Fibroblast of gingiva (primary cell): ENCODE results near the gene CCDC192.
"Not testable (repeated sequence)": the region's sequence is repeated elsewhere in the genome, so short reads cannot be mapped to it uniquely, and the experiment has no call there.

Experiments
- DNase-seq: peaks from one replicate; pipeline ENCODE4 v3.0.0-alpha.2; 2011; ENCODE audit warnings: low read depth

The CCDC192 gene

DNA sequence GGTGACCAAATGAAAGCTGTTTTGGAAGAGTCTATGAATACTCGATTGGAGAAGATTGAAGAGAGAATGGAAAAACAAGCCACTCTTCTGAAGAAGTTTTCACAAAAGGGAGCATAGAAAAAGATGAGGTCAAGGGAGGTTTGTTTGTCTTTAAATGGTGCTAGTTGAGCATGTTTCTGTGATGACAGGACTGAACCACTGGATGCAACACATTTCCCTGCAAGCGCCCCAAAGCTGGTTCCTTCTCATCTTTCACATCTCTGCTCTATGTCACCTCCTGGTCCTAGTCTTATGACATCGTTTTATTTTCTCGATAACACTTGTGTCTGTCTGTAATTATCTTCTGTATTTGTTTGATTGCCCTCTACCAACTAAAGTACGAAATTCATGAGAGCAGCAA, 3.8 kb upstream of the CCDC192 start:
- no peak for DNase-seq

DNA sequence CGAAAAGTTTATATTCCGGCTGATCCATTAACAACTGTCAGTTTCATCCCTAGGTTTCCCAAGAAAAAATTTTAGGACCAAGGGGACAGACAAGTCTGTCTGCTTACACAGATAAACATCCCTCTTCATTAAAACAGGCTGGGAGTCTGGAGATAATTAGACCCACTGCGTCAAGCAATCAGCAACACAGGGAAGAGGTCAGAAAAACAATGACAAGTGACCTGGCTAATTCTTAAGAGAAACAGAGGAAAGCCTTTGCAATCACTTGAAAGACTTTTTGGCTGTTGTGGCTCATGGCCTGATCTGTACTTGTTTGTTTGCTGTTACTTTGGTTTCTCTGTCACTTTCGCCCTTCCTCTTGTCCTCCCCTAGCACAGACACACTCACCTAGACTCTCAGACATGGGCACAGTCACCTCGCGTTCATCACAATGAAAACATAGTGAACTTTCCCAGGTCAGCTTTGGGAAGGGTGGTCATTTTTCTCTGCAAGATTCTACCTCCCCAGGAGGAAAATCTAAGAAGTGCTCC, 2.9 kb upstream of the CCDC192 start:
- DNase-seq, result peak; percentile 57

DNA sequence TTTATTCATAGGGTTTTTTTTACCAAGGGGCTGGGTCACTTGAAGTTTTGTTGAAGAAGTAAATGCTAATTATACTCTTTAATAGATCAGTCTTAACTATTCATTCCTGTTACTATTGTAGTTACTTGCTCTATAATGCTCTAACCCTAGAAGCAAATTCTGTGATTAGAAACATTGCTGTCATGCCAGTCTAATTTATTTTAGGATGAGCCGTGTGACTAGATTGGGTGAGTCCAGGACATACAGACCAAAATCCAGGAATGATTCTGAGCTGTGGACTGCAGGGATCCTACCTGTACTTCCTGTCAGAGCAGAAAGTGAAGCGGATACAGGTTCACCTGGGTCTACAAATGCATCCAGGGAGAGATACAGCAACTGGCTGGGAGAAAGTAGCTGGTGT, 757 bp upstream of the CCDC192 start:
- DNase-seq, result no peak

DNA sequence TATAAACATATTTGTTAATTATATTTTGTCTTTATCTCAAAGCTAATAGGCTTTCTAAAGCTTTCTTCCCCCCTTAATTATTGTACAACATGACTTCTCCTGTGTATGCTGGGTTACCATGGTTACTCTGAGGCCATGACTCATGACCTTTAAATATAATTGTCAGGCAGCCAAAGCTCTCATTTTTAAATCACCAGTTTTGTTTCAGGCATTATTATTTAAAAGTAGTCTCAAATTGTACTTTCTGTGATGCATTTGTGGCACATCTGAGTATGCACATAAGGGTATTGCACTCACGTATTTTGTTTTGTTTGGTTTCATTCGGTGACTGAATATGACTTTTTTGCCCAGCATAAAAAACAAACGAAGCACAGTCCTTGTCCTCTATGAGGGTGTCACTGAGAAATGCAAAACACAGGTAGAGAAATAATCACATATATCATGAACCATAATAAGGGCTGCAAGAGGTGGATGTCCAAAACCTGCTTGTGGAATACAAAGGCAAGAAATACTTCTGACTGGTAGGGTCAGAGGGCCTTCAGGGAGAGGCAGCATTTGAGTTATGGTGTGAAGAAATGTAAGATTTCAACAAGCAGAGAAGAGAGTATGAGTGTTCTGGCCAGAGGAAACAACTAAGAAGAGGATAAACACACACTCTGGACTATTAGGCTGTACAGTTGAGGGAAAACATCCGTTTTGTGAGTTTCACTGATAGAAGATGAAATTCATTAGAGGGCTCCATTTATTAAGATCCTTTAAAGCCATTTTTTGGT, 2.1 kb downstream of the CCDC192 start:
- peak; percentile 86 for DNase-seq

DNA sequence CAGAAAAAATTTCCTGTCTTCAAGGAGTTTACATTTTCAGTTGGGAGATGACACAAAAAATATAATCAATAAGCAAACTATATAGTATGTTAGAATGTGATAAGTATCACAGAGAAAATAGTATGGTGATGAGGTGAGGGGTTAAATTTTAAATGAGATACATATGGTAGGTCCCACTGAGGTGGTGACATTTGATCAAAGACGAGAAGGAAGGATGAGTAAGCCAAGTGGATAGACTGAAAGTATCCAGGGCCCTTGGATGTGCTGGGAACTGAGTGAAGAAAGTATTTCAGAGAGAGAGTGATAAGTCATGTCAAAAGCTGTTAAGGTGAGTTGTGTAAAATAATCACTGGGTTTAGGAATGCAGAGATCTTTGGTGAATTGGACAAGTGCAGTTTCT, 3.5 kb downstream of the CCDC192 start:
- no peak for DNase-seq

DNA sequence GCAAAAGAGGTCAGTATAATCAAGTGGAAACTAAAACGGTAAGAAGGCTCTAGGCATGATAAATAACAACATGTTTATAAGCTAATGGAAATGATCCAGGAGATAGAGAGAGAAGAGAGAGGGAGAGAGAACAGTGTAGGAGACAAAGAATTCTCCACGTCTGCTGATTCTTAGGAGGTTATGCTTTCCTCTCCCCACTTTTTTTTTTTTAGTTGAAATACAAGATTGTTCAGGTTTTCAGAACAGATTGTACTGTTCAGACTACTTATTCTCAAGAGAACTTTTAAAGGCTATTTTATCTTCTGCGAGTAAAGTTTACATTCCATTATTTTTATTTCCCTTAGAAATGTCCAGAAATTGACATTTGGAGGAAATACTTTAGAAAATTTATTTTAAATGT, 4.0 kb downstream of the CCDC192 start:
- no peak for DNase-seq

DNA sequence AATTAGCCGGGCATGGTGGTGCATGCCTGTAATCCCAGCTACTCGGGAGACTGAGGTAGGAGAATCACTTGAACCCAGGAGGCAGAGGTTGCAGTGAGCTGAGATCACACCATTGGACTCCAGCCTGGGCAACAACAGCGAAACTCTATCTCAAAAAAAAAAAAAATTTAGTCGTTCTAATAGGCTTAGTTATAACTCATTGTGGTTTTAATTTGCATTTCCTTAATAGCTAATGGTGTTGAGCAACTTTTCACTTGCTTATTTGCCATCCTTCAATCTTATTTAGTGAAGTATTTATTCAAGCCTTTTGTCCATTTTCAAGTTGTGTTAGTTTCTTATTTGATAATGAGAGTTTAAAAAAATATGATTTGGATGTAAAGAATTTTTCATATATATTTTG, 9.9 kb downstream of the CCDC192 start:
- DNase-seq, result not testable (repeated sequence)

DNA sequence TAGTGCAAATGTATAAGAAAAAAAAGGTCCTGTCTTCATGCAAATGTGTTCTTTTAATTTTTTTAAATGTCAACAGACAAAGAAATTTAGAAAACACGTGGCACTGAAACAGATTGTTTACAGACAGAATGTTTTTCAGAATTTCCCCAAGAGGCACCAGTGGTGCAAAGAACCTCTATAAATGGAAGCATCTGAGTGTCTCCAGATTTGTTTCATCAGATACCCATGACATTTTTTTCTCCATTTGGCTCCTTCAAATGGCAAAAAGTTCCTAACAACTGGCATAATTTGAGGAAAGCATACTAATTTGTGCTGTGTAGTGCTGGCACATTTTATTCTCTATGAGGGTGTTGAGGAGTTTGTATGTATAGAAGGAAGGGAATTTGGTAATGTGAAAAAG, 15.0 kb downstream of the CCDC192 start:
- DNase-seq, result peak; percentile 34

DNA sequence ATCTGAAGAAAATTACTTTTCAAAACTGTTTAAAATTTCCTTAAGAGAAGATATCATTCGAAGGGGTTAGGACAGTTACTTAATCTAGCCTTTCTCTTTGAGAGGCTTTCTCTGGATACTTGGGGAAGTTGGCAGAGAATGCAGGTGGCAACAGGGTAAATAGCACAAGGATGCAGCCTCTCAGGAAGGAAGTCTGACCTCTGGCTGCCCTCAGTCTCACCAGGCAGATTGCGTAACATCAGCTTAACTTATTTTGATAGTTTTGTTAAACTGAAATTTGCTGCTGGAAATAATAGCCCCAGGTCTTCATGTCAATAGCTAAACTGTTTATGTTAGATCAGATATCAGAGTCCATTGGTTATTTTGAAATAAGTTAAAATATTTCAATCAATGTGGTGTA, 20.4 kb downstream of the CCDC192 start:
- peak; percentile 26 for DNase-seq

DNA sequence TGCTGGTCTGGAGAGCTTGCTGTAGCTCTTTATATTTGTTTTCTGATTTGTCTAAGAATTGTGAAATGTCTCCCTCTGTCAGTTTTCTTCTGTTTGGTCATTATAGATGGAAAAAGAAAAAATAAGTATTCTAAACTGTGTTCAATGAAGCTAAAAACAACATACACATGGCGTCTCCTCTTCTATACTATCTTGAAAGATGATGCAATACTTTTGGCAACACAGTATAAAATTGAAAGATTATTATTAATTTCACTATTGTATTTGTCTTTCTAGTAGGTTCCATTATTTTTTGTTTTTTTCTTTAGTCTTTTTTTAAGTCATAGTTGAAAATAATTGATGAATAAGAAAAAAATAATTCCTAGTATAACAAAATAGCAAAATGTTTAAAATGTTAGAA, 22.5 kb downstream of the CCDC192 start:
- DNase-seq, result no peak

DNA sequence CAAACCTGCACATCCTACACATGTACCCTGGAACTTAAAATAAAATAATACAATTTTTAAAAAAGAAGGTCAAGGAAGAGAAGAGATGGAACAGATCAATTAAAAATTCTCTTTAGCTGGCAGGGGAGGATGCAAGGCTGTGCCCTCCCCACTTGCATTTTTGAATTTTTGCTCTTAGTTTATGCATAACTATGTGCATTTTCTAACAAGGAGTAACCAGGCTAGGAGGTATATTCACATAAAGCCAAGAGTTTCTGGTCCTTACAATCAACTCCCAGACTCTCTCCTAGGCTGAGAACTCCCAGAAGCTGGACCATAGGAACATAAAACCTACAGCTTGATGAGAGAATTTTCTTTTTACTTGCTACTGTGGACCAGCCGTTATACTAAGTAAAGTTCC, 29.8 kb downstream of the CCDC192 start:
- no peak for DNase-seq

DNA sequence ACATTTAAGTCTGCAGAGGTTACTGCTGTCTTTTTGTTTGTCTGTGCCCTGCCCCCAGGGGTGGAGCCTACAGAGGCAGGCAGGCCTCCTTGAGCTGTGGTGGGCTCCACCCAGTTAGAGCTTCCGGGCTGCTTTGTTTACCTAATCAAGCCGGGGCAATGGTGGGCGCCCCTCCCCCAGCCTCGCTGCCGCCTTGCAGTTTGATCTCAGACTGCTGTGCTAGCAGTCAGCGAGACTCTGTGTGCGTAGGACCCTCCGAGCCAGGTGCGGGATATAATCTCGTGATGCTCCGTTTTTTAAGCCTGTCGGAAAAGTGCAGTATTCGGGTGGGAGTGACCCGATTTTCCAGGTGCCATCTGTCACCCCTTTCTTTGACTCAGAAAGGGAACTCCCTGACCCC, 36.2 kb downstream of the CCDC192 start:
- DNase-seq, result not testable (repeated sequence)

DNA sequence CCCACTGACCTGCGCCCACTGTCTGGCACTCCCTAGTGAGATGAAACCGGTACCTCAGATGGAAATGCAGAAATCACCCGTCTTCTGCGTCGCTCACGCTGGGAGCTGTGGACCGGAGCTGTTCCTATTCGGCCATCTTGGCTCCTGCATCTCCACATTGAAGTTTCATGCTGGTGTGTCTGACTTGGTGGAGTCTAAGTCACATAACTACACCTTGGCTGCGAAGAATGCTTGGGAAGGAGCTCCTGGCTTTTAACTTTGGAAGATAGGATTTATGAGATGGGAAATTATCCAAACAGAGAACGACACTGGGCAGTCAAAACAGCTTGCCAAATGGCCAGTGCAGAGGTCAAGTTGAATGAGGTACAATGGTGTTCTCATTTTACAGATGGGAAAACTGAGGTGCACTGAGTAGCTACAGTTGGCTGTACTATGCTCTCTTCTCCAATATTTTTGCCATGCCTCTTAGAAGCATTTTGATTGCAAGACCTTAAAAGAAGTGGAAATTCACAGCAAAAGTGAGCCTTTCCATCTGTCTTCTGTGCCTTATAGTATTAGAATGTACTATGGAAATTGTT, 36.7 kb downstream of the CCDC192 start:
- DNase-seq, result no peak

DNA sequence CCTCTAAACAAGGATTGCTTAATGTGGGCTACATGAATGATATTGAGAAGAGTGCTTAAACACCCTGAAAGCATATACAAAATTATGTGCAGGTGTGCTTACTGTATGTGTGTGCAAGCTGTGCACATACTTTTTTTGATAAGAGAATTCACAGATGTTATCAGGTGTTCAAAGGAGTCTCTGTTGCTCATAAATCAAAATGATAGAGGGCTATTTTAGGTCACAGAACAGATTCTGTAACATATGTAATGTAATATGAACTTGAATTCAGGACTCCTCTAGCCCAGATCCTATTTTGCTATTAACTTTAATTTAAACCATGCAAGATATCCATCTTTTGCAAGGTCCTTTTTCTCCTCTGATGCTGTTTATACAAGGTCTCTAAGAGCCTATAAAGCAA, 38.2 kb downstream of the CCDC192 start:
- DNase-seq, result no peak

DNA sequence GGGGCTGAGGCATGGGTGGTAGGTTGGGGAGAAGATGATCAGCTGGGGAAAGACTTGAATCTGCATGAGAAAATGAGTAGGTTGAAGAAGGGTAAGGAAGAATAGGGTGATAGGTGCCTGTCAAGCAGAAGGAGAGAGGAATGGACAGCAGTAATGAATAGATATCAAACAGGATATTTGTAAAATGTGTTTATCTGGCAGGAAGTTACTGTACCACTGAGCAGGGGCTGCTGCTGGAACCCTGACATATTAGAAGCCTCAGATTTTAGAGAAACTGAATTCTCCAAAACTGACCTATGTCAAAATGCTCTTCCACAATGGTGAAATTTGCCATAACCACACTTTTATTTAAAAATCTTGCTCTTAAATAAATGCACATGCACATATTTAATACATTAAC, 41.0 kb downstream of the CCDC192 start:
- no peak for DNase-seq

DNA sequence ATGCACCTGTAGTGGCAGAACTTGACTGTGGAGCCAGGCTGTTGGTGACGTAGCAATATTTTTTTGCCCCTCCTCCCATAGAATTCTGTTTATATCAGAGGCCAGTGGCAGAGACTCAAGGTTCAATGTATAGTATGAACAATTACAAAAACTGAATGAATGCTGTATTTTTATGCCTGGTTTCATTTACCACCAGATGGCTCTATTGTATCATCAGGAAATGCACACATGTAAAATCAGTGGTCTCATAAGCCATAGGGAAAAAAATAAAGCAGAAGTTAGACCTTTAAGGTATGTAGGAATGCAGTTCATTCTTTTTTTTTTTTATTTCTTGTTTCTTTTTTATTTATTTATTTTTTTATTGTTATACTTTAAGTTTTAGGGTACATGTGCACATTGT, 43.6 kb downstream of the CCDC192 start:
- DNase-seq, result no peak

DNA sequence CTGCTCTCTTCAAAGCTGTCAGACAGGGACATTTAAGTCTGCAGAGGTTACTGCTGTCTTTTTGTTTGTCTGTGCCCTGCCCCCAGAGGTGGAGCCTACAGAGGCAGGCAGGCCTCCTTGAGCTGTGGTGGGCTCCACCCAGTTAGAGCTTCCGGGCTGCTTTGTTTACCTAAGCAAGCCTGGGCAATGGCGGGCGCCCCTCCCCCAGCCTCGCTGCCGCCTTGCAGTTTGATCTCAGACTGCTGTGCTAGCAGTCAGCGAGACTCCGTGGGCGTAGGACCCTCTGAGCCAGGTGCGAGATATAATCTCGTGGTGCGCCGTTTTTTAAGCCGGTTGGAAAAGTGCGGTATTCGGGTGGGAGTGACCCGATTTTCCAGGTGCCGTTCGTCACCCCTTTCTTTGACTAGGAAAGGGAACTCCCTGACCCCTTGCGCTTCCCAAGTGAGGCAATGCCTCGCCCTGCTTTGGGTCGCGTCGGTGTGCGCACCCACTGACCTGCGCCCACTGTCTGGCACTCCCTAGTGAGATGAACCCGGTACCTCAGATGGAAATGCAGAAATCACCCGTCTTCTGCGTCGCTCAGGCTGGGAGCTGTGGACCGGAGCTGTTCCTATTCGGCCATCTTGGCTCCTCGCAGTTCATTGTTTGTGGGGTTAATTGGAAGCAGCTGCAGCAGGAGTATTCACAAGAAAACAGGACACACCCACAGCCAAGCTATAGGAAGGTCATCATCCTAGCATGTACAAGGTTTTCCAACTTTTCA, 49.5 kb downstream of the CCDC192 start:
- DNase-seq, result not testable (repeated sequence)

DNA sequence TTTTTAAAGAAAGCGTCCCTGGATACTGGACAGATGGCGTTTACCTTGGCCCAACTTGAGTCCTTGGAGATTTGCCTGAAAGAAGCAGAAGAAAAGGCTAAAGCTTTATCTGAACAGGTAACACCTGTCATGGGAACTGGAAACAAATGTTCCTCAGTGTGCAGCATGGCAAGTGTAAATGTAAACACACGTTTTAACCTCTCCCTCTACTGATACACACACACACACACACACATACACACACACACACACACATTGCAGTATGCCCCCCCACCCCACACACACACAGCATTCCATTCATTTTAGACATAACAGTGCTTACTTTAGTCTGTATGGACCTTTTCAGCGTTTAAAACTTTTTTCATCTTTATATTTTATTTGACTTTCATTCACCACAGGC, 51.1 kb downstream of the CCDC192 start:
- DNase-seq, result no peak

DNA sequence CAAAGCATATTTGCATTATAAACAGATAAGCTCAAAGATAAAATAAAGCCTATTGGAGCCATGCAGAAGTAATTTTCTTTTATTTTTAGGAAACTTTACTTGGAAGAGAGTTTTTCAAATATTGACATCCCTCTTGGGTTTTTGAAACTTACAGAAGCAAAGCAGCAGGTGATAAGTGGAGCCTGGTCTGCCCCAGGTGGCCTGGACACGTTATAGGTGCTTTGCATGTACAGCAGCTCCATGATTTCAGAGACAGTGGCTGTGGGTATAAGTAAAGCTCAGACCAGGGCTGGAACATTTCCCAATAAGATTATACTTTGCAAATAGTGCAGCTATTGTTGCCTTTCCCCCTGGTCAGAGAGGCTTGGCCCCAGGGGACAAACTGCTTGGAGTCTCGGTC, 51.5 kb downstream of the CCDC192 start:
- DNase-seq, result no peak

DNA sequence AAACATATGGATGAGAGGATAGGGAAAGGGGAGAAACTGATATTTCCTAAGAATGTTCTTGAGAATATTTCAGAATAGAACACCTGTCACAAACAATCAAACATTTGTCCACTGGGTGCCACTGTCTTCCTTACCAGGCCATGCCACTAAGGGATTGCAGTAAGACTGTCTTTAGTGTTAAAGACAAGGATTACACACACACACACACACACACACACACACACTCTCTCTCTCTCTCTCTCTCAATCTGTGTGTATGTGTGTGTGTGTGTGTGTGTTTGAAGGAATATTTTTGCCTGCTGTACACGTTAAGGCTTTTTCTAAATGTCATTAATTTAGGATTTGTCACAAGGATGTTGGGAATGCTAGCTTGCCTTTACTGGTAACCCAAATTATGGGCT, 54.4 kb downstream of the CCDC192 start:
- peak; percentile 68 for DNase-seq

DNA sequence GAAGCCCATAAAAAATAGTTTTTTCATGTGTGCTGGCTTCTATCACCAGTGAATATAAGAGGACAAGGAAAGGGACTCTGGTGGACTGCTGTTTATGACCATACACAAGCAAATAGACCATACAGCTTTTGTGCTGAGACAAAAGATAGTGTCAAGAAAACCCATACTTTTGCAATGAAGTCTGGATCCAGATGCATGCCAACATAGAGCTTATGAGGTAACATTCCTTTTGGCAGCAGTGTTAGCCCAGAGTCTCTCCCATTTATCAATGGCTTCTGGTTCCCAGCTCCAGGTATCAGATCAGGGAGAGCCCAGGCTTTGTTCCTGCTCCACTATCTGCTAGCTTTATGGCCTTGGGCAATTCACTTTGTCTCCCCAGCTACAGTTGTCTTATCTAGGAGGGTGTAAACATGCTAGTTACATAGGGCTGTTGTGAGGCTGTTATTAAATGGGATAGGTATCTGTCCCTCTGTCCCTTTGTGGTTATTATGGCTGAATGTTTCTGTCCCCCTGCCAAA, 55.6 kb downstream of the CCDC192 start:
- DNase-seq, result no peak

DNA sequence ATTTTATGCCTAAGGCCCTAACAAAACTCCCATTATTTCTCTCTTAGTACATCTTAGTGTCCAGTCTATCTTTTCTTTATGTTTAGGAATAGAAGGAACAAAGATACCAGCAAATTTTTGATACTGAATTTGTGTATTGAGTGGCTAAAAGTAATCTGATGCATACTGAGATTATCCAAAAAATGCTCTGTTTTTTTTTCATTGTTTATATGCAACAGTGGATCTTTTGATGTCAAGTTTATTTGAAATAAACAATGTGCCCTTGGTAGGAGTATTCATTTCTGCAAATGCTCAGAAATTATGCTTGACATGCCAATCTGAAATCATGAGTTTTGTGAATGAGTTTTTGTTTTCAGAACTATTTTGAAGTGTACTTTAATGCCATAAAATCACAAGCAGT, 58.7 kb downstream of the CCDC192 start:
- DNase-seq, result no peak

DNA sequence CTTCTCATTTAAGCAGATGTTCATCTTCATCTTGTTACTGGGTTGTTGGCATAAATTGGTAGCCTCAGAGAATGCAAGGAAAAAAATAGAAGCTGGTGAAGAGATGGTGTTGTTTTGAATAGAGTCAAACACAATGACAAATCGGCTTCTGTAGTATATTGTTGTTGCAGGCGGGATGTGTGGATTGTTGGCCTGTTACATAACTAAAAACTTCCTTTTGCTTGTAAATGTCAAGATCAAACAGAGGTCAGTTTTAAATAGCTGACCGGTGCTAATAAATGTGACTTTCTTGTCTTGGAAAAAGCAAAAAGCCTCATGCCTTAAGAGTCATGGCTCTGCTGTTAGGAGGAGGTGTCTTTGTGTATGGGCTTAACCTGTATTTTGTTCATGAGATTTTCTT, 59.2 kb downstream of the CCDC192 start:
- DNase-seq, result no peak
